ENCODE measurements around the gene CADM2.

DNA sequence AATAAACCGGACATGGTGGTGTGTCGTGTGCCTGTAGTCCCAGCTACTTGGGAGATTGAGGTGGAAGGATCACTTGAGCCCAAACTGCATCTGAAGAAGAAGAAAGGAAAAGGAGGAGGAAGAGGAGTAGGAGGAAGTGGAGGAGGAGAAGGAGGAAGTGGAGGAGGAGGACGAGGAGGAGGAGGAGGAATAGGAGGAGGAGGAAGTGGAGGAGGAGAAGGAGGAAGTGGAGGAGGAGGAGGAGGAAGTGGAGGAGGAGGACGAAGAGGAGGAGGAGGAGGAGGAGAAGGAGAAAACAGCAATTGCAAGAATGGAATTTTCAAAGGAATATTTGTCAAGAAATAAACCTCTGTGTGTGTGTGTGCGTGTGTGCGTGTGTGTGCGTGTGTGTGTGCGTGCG lies 528.6 kb downstream of the CADM2 start:
- TF ChIP-seq, protein P1, sequence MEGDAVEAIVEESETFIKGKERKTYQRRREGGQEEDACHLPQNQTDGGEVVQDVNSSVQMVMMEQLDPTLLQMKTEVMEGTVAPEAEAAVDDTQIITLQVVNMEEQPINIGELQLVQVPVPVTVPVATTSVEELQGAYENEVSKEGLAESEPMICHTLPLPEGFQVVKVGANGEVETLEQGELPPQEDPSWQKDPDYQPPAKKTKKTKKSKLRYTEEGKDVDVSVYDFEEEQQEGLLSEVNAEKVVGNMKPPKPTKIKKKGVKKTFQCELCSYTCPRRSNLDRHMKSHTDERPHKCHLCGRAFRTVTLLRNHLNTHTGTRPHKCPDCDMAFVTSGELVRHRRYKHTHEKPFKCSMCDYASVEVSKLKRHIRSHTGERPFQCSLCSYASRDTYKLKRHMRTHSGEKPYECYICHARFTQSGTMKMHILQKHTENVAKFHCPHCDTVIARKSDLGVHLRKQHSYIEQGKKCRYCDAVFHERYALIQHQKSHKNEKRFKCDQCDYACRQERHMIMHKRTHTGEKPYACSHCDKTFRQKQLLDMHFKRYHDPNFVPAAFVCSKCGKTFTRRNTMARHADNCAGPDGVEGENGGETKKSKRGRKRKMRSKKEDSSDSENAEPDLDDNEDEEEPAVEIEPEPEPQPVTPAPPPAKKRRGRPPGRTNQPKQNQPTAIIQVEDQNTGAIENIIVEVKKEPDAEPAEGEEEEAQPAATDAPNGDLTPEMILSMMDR (conservative IDR thresholded peaks at IDR 0.05; ENCODE audit: low read depth in 2 of 2) = no peak
- TF ChIP-seq, protein P2, sequence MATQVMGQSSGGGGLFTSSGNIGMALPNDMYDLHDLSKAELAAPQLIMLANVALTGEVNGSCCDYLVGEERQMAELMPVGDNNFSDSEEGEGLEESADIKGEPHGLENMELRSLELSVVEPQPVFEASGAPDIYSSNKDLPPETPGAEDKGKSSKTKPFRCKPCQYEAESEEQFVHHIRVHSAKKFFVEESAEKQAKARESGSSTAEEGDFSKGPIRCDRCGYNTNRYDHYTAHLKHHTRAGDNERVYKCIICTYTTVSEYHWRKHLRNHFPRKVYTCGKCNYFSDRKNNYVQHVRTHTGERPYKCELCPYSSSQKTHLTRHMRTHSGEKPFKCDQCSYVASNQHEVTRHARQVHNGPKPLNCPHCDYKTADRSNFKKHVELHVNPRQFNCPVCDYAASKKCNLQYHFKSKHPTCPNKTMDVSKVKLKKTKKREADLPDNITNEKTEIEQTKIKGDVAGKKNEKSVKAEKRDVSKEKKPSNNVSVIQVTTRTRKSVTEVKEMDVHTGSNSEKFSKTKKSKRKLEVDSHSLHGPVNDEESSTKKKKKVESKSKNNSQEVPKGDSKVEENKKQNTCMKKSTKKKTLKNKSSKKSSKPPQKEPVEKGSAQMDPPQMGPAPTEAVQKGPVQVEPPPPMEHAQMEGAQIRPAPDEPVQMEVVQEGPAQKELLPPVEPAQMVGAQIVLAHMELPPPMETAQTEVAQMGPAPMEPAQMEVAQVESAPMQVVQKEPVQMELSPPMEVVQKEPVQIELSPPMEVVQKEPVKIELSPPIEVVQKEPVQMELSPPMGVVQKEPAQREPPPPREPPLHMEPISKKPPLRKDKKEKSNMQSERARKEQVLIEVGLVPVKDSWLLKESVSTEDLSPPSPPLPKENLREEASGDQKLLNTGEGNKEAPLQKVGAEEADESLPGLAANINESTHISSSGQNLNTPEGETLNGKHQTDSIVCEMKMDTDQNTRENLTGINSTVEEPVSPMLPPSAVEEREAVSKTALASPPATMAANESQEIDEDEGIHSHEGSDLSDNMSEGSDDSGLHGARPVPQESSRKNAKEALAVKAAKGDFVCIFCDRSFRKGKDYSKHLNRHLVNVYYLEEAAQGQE (IDR thresholded peaks at IDR 0.05; ENCODE audit: unreplicated experiment) = no peak
- TF ChIP-seq POLR2AphosphoS5 (IDR thresholded peaks at IDR 0.05; ENCODE audit: low read depth) (no peak), CREB1 (CRISPR knock-in tag; IDR thresholded peaks at IDR 0.05; ENCODE audit: low read depth) (no peak), EZH2phosphoT487 (IDR thresholded peaks at IDR 0.05; ENCODE audit: unreplicated experiment) (no peak), ZNF331 (CRISPR knock-in tag; IDR thresholded peaks at IDR 0.05; ENCODE audit: low read depth) (no peak), EZH2 (IDR thresholded peaks at IDR 0.05; ENCODE audit: low read depth, unreplicated experiment) (no peak), ZNF114 (CRISPR knock-in tag; IDR thresholded peaks at IDR 0.05) (no peak)
